GM19452 (cell line): ENCODE results near the gene SRRM3.
"Not testable (repeated sequence)": the region's sequence is repeated elsewhere in the genome, so short reads cannot be mapped to it uniquely, and the experiment has no call there.

Experiments
- ATAC-seq: cut with Tn5 transposase; IDR thresholded peaks from one replicate; pipeline ENCODE4 v1.9.1; 2021; ENCODE audit not compliant: unreplicated experiment

The SRRM3 gene

GRCh38 chr7:76189276-76189675 is 12.4 kb upstream of the SRRM3 start:
- ATAC-seq: no peak

DNA sequence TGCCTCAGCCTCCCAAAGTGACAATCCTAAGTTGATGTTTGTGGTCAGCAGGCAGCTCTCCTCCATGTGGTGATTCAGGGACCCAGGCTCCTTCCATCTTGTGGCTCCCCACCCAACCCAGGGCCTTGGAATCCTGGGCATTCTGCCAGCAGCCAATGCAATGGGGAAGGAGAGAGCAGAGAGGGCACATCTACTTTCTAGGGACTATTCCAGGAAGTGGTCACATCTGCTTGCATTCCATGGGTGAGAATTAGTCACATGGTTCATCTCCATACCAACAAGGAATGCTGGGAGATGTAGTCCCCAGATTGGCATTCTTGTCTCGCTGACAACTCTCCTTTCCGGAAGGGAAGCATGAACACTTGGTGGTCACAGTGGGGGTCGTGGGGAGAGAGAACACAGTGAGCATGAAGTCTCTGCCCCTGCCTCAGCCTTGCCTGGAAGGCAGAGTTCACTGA is 9.9 kb upstream of the SRRM3 start:
- no peak for ATAC-seq

DNA sequence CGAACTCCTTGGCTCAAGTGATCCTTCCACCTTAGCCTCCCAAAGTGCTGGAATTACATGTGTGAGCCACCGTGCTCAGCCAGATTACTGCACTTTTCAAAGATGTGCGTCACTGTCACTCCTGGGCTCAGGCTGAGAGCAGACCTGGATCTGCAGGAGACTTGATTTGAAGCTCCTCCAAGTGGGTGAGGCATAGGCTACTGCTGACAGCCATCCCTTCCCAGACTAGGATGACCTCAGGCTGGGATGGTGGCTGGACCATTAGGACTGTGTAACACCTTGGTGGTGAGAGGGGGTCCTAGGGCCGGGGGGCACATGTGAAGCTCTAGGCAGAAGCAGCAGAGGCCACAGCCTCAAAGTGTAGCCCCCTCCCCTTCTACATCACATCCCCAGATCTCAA is 8.2 kb upstream of the SRRM3 start:
- no peak for ATAC-seq

DNA sequence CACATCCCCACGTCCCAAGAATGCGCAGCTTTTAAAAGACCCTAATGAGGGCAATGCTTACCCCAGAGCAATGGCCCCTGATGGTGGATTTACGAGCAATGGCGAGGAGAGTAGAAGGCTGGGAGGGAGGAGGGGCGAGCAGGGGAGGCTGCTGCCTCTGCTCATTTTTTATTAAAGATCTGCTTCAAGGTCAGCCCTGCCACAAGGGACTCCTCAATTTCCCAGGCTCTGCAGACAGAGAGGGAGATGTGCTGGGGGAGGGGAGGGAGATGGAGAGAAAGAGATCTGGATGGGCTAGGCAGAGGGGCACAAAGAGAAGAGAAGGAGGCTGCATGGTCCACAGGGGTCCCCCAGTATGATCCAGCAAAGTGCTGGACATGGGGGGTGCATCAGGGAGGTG is 7.8 kb upstream of the SRRM3 start:
- no peak for ATAC-seq

GRCh38 chr7:76196786-76197185 is 4.9 kb upstream of the SRRM3 start:
- ATAC-seq: no peak

- no peak for ATAC-seq
Measured at GRCh38 chr7:76198202-76198601, 3.5 kb upstream of the SRRM3 start.

DNA sequence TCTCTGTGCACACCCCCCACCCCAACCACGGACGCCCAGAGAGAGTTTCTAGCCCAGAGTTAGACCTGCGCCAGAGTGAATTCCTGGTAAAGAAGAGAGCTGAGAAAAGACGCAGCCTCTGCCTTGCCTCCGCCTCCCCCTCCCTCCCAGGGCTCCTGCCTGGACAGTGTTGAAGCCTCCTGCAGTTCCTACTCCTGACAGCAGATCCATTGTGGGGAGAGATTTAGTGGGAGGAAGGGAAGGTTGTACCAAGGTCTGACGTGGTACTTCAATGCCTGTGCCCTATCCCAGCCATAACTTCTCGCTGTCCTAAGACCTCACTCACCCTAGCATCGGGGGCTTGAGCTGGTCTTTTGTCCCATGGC is 952 bp downstream of the SRRM3 start:
- no peak for ATAC-seq

DNA sequence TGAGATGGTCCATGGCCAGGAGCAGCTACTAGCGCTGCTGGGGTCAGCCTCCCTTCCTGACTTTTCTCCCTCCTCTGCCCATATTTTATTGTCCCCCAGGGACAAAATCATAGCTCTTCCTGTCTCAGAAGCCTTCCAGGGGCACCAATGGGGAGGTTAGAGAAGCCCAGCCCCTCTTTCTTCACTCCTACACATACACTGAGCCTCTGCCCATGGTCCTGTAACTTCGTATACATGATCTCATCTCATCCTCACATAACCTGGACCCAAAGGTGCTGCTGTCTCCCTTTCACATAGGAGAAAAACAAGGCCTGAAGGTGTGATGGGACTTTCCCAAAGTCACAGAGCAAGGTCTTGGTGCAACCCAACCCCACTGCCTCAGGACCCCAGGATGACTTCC is 2.5 kb downstream of the SRRM3 start:
- ATAC-seq: no peak

DNA sequence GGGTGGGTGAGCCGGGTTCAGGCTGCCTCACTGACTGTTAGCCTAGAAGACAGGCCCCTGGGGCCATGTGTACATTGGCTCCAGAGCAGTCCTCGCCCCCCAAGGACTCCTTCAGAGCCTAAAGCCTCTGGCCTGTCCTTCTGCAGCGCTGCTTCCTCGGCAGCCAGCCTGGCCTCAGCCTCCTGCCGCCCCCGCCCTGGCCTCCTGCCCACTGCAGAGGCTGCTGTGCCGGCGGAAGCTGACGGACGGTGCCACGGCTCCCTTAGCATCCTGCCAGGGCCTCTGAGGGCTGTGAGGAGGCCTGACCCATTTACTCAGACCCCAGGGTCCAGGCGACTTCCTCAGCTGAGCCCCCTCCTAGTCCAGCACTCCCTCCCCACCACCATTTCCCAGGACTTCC is 4.9 kb downstream of the SRRM3 start:
- ATAC-seq: no peak

DNA sequence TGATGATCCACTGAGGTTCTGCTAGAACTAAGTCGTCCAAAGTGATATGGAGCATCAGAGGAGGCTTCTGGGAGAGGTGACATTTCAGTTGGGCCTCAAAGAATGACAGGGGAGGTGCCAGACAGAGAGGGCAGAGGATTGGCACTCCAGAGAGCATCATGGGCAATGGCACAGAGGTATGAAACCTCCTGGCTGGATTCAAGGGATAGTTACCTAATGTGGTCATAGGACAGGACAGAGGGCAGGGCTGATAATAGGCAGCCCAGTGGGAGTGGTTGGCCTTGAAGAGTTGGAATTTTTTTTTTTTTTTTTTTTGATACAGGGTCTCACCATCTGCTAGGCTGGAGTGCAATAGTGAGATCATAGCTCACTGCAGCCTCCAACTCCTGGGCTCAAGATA is 7.6 kb downstream of the SRRM3 start:
- no peak for ATAC-seq

DNA sequence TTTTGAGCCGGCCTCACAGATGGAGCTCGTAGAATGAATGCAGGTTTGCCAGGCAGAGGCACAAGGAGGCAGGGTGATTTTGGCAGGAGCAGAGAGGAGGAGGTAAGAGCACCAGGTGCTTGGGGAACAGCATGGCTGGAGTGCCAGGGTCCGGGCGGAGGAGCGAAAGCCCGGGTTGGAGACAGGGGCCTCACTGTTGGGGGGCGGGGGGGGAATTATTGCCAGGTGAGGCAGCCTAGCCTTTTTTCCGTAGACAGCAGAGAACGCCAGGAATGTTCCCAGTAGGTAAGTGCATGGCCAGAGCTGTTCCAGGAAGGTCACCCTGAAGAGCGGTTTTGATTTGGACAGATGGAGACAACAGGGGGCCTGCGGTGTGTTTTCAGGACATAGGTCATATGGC is 9.5 kb downstream of the SRRM3 start:
- ATAC-seq: no peak

DNA sequence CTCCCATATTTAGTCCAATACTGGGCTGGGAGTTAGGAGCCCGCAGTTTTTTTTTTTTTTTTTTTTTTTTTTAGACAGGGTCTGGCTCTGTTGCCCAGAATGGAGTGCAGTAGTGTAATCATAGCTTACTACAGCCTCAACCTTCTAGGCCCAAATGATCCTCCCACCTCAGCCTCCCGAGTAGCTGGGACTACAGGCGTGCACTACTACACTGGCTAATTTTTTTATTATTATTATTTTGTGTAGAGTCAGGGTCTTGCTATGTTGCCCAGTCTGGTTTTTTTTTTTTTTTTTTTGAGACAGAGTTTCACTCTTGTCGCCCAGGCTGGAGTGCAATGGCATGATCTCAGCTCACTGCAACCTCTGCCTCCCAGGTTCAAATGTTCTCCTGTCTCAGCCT is 13.7 kb downstream of the SRRM3 start:
- not testable (repeated sequence) for ATAC-seq

- no peak for ATAC-seq
Measured at GRCh38 chr7:76216381-76217082, 14.8 kb downstream of the SRRM3 start.

DNA sequence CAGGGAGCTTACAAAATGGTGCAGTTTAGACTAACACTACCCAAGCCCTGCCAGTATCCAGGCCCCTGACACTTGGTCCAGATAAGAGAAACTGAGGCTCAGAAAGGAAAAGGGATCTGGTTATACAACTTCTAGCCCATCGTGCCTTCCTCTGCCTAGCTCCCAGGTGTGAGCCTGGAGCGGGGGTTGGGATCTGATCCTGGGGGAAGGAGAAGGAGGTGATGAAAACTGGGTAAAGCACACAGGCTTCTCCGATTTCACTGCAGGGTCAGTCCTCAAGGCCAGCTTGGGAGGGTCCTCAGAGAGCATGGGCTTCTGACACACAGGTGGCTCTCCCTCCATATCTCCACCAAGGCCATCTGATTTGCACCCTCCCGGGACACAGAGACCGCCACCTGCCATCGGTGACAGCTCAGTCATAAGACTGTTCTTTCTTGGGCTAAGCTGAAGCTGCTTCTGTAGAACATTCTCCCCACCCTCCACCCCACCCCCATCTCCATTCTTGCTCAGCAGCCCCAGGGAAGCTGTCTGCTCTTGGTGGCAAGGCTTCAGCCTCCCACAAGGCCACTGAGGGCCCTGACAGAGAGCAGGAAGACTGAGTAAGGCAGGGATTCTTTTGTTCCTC is 16.4 kb downstream of the SRRM3 start:
- ATAC-seq: no peak

DNA sequence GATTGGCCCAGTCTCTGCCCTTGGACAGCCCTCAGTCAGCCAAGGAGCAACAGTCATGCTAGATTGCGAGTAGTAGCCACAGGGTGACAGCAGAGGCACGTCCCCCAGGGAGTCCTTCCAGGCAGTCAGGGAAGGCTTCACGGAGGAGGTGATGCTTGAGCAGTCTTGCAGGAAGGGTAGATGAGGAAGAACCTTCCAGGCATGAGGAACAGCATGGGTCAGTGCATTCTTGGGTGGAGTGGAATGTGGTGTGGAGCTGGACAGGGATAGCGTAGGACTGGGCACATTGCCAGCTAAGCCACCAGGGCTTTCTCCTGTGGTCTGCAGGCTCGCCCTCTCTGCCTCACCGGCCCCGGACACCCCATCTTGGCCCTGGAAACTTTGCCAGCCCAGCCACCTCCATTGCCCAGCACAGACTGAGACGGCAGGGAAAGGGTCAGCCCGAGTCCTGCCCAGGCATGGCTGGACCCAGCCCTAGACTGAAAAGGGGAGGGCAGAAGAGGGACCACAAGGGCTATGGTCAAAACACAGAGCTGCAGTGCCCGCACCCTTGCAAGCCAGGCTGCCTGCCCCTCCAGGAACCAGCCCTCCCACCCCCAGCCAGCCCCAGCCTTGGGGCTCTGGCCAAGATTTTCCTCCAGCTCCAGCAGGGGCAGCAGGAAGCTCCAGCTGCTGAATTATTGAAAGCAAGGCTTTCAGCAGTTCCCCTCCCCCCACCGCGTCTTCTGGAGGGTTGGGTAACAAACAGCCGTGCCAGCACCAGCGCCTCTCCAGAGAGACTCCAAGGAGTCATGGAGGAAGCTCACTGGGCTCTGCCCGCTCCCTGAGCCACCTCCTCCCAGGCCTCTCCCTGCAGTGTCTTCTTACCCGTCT is 18.7 kb downstream of the SRRM3 start:
- ATAC-seq: no peak

DNA sequence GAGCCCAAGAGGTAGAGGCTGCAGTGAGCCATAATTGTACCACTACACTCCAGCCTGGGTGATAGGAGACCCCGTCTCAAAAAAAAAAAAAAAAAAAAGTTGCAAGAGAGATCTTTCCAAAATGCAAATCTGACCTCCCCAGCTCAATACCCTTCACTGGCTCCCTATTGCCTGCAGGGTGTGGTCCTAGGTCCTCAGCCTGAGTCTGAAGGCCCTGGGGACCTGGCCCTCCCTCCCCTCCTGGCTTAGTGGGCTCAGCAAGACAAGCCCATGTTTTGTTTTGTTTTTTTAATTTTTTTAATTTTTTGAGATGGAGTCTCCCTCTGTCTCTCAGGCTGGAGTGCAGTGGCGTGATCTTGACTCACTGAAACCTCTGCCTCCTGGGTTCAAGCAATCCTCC is 20.6 kb downstream of the SRRM3 start:
- ATAC-seq: no peak

GRCh38 chr7:76222839-76223238 is 21.1 kb downstream of the SRRM3 start:
- ATAC-seq: no peak

GRCh38 chr7:76223286-76223972 is 21.7 kb downstream of the SRRM3 start:
- no peak for ATAC-seq

GRCh38 chr7:76224695-76225094 is 23.0 kb downstream of the SRRM3 start:
- ATAC-seq: no peak

- no peak for ATAC-seq
Measured at GRCh38 chr7:76225379-76225778, 23.7 kb downstream of the SRRM3 start.

- ATAC-seq: no peak
Measured at GRCh38 chr7:76225951-76226350, 24.3 kb downstream of the SRRM3 start.
